ENCODE measurements around the gene VPS35L.

VPS35L gene

GRCh38 chr16:19604911-19605310, 49.4 kb downstream of the VPS35L start:
- Histone ChIP-seq H3K9ac (ENCODE audit: low read length) (no peak overlapping the region), H3K4me1 (ENCODE audit: control insufficient read depth, low read depth, low read length) (no peaks in the 10 kb centered on the region), H3K4me3 (ENCODE audit: low read length) (no peak overlapping the region), H3K27ac (ENCODE audit: low read length) (no peak overlapping the region), H3K27me3 (ENCODE audit: control insufficient read depth, insufficient read depth, low read length) (no peaks in the 10 kb centered on the region), H3K9me3 (ENCODE audit: control insufficient read depth, low read depth, low read length) (no peaks in the 10 kb centered on the region), H3K36me3 (ENCODE audit: control insufficient read depth, low read depth, low read length) (peaks cover 17% of the 10 kb centered on the region)

GRCh38 chr16:19605701-19606100, 50.2 kb downstream of the VPS35L start:
- Histone ChIP-seq H3K27ac (ENCODE audit: low read length) (no peak overlapping the region), H3K4me3 (ENCODE audit: low read length) (no peak overlapping the region), H3K27me3 (ENCODE audit: control insufficient read depth, insufficient read depth, low read length) (no peaks in the 10 kb centered on the region), H3K4me1 (ENCODE audit: control insufficient read depth, low read depth, low read length) (no peaks in the 10 kb centered on the region), H3K9ac (ENCODE audit: low read length) (no peak overlapping the region), H3K9me3 (ENCODE audit: control insufficient read depth, low read depth, low read length) (no peaks in the 10 kb centered on the region), H3K36me3 (ENCODE audit: control insufficient read depth, low read depth, low read length) (peaks cover 23% of the 10 kb centered on the region)

- no peak overlapping the region for H3K9ac ChIP-seq (ENCODE audit: low read length)
Observed at GRCh38 chr16:19607616-19608280, 52.2 kb downstream of the VPS35L start.

GRCh38 chr16:19609359-19609758, 53.9 kb downstream of the VPS35L start:
- no peaks in the 10 kb centered on the region for H3K9me3 ChIP-seq (ENCODE audit: control insufficient read depth, low read depth, low read length)
- no peak overlapping the region for H3K4me3 ChIP-seq (ENCODE audit: low read length)
- H3K27me3 ChIP-seq (ENCODE audit: control insufficient read depth, insufficient read depth, low read length), result no peaks in the 10 kb centered on the region
- no peak overlapping the region for H3K9ac ChIP-seq (ENCODE audit: low read length)
- H3K36me3 ChIP-seq (ENCODE audit: control insufficient read depth, low read depth, low read length), result peaks cover 27% of the 10 kb centered on the region
- H3K4me1 ChIP-seq (ENCODE audit: control insufficient read depth, low read depth, low read length), result no peaks in the 10 kb centered on the region
- H3K27ac ChIP-seq (ENCODE audit: low read length), result no peak overlapping the region

More at GRCh38 chr16:19607616-19608280, 52.2 kb downstream of the VPS35L start:
- no peaks in the 10 kb centered on the region for H3K9me3 ChIP-seq (ENCODE audit: control insufficient read depth, low read depth, low read length)
- peaks cover 27% of the 10 kb centered on the region for H3K36me3 ChIP-seq (ENCODE audit: control insufficient read depth, low read depth, low read length)
- no peaks in the 10 kb centered on the region for H3K4me1 ChIP-seq (ENCODE audit: control insufficient read depth, low read depth, low read length)
- no peaks in the 10 kb centered on the region for H3K27me3 ChIP-seq (ENCODE audit: control insufficient read depth, insufficient read depth, low read length)
- H3K27ac ChIP-seq (ENCODE audit: low read length), result no peak overlapping the region
- no peak overlapping the region for H3K4me3 ChIP-seq (ENCODE audit: low read length)

GRCh38 chr16:19610200-19610599, 54.7 kb downstream of the VPS35L start:
- Histone ChIP-seq H3K36me3 (ENCODE audit: control insufficient read depth, low read depth, low read length) (peaks cover 23% of the 10 kb centered on the region), H3K27ac (ENCODE audit: low read length) (no peak overlapping the region), H3K27me3 (ENCODE audit: control insufficient read depth, insufficient read depth, low read length) (no peaks in the 10 kb centered on the region), H3K9ac (ENCODE audit: low read length) (no peak overlapping the region), H3K4me3 (ENCODE audit: low read length) (no peak overlapping the region), H3K4me1 (ENCODE audit: control insufficient read depth, low read depth, low read length) (no peaks in the 10 kb centered on the region), H3K9me3 (ENCODE audit: control insufficient read depth, low read depth, low read length) (no peaks in the 10 kb centered on the region)

- no peak overlapping the region for H3K9ac ChIP-seq (ENCODE audit: low read length)
- no peak overlapping the region for H3K27ac ChIP-seq (ENCODE audit: low read length)
- no peaks in the 10 kb centered on the region for H3K27me3 ChIP-seq (ENCODE audit: control insufficient read depth, insufficient read depth, low read length)
Observed at GRCh38 chr16:19613834-19614233, 58.3 kb downstream of the VPS35L start.

GRCh38 chr16:19616241-19616640, 60.7 kb downstream of the VPS35L start:
- Histone ChIP-seq H3K9me3 (ENCODE audit: control insufficient read depth, low read depth, low read length) (no peaks in the 10 kb centered on the region), H3K27me3 (ENCODE audit: control insufficient read depth, insufficient read depth, low read length) (no peaks in the 10 kb centered on the region), H3K4me1 (ENCODE audit: control insufficient read depth, low read depth, low read length) (no peaks in the 10 kb centered on the region), H3K4me3 (ENCODE audit: low read length) (no peak overlapping the region), H3K9ac (ENCODE audit: low read length) (no peak overlapping the region), H3K27ac (ENCODE audit: low read length) (no peak overlapping the region), H3K36me3 (ENCODE audit: control insufficient read depth, low read depth, low read length) (peaks cover 9% of the 10 kb centered on the region)

More at GRCh38 chr16:19613834-19614233, 58.3 kb downstream of the VPS35L start:
- Histone ChIP-seq H3K36me3 (ENCODE audit: control insufficient read depth, low read depth, low read length) (peaks cover 20% of the 10 kb centered on the region), H3K4me1 (ENCODE audit: control insufficient read depth, low read depth, low read length) (no peaks in the 10 kb centered on the region), H3K9me3 (ENCODE audit: control insufficient read depth, low read depth, low read length) (no peaks in the 10 kb centered on the region), H3K4me3 (ENCODE audit: low read length) (no peak overlapping the region)

- no peaks in the 10 kb centered on the region for H3K4me1 ChIP-seq (ENCODE audit: control insufficient read depth, low read depth, low read length)
- no peak overlapping the region for H3K9ac ChIP-seq (ENCODE audit: low read length)
- H3K9me3 ChIP-seq (ENCODE audit: control insufficient read depth, low read depth, low read length), result no peaks in the 10 kb centered on the region
- no peak overlapping the region for H3K27ac ChIP-seq (ENCODE audit: low read length)
- no peak overlapping the region for H3K4me3 ChIP-seq (ENCODE audit: low read length)
- H3K27me3 ChIP-seq (ENCODE audit: control insufficient read depth, insufficient read depth, low read length), result no peaks in the 10 kb centered on the region
- H3K36me3 ChIP-seq (ENCODE audit: control insufficient read depth, low read depth, low read length), result peaks cover 4% of the 10 kb centered on the region
Observed at GRCh38 chr16:19618876-19619275, 63.4 kb downstream of the VPS35L start.

- Histone ChIP-seq H3K4me3 (ENCODE audit: low read length) (no peak overlapping the region), H3K27ac (ENCODE audit: low read length) (no peak overlapping the region), H3K9me3 (ENCODE audit: control insufficient read depth, low read depth, low read length) (no peaks in the 10 kb centered on the region), H3K27me3 (ENCODE audit: control insufficient read depth, insufficient read depth, low read length) (no peaks in the 10 kb centered on the region), H3K4me1 (ENCODE audit: control insufficient read depth, low read depth, low read length) (no peaks in the 10 kb centered on the region), H3K9ac (ENCODE audit: low read length) (no peak overlapping the region), H3K36me3 (ENCODE audit: control insufficient read depth, low read depth, low read length) (peaks cover 4% of the 10 kb centered on the region)
Observed at GRCh38 chr16:19621445-19621844, 65.9 kb downstream of the VPS35L start.

GRCh38 chr16:19625039-19625438, 69.5 kb downstream of the VPS35L start:
- Histone ChIP-seq H3K27me3 (ENCODE audit: control insufficient read depth, insufficient read depth, low read length) (no peaks in the 10 kb centered on the region), H3K27ac (ENCODE audit: low read length) (no peak overlapping the region), H3K4me3 (ENCODE audit: low read length) (no peak overlapping the region), H3K4me1 (ENCODE audit: control insufficient read depth, low read depth, low read length) (no peaks in the 10 kb centered on the region), H3K36me3 (ENCODE audit: control insufficient read depth, low read depth, low read length) (peaks cover 3% of the 10 kb centered on the region), H3K9ac (ENCODE audit: low read length) (no peak overlapping the region), H3K9me3 (ENCODE audit: control insufficient read depth, low read depth, low read length) (no peaks in the 10 kb centered on the region)

- Histone ChIP-seq H3K4me3 (ENCODE audit: low read length) (no peak overlapping the region), H3K36me3 (ENCODE audit: control insufficient read depth, low read depth, low read length) (peaks cover 33% of the 10 kb centered on the region), H3K4me1 (ENCODE audit: control insufficient read depth, low read depth, low read length) (no peaks in the 10 kb centered on the region), H3K9ac (ENCODE audit: low read length) (no peak overlapping the region), H3K9me3 (ENCODE audit: control insufficient read depth, low read depth, low read length) (no peaks in the 10 kb centered on the region), H3K27me3 (ENCODE audit: control insufficient read depth, insufficient read depth, low read length) (no peaks in the 10 kb centered on the region), H3K27ac (ENCODE audit: low read length) (no peak overlapping the region)
Observed at GRCh38 chr16:19636436-19637267, 81.1 kb downstream of the VPS35L start.
